ENCODE results near the gene DKKL1. TPM values are rescaled to one million over a fixed set of nuclear protein-coding genes. Genes with fewer than 3 reads are reported as not detected.

The DKKL1 gene
- total RNA-seq, 1 experiment from 2014 or later = 0.95 TPM

DNA sequence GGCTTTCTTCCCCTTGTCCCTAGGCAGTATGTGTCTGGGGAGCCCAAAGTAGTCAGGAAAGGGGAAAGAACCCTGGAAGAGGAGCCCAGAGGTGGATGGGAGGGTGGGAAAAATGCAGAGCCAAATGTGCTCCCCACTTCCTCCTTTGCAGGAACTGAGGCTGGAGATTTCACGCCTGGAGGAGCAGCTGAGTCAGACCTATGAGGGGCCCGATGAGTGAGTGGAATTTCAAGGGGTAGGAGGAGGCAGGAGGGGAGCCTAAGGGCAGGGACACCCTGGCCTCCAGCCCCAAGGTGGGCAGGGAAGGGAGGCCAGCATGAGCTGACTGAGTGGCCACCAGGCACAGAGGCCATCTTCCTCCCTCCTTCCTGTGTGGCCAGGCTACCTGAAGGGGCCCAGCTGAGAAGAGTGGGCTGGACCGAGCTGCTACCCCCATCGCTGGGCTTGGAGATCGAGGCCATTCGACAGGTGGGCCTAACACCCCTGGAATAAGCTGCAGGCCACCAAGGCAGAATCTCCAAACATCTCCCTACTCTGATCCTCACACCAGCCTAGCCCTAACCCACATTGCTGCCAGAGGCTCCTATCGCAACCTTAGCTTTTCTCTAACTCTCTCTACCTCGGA lies 45.3 kb downstream of the DKKL1 start:
- ATAC-seq = no peak
- no TSS peak for BruUV-seq (replicated peaks)
- in situ Hi-C loops (cut with HindIII; ENCODE audit: low pct_unique_long_range_greater_than_20kb, low sequenced_read_pairs) = no loop called here
- no peaks in the 10 kb centered on the region for H3K36me3 ChIP-seq (ENCODE audit: control insufficient read depth, insufficient read depth, low read length)
- no peak overlapping the region for H3K27ac ChIP-seq (ENCODE audit: low read length)
- TF ChIP-seq TCF7L2 (IDR thresholded peaks at IDR 0.05; ENCODE audit: low read depth, low read length) = no peak
- no peak for TF ChIP-seq POLR2AphosphoS5 (IDR thresholded peaks at IDR 0.05; ENCODE audit: low read depth, low read length)
- no peak for TF ChIP-seq SIN3A (IDR thresholded peaks at IDR 0.05; ENCODE audit: borderline replicate concordance, insufficient read depth, low read depth, low read length)
- TF ChIP-seq, protein P1, sequence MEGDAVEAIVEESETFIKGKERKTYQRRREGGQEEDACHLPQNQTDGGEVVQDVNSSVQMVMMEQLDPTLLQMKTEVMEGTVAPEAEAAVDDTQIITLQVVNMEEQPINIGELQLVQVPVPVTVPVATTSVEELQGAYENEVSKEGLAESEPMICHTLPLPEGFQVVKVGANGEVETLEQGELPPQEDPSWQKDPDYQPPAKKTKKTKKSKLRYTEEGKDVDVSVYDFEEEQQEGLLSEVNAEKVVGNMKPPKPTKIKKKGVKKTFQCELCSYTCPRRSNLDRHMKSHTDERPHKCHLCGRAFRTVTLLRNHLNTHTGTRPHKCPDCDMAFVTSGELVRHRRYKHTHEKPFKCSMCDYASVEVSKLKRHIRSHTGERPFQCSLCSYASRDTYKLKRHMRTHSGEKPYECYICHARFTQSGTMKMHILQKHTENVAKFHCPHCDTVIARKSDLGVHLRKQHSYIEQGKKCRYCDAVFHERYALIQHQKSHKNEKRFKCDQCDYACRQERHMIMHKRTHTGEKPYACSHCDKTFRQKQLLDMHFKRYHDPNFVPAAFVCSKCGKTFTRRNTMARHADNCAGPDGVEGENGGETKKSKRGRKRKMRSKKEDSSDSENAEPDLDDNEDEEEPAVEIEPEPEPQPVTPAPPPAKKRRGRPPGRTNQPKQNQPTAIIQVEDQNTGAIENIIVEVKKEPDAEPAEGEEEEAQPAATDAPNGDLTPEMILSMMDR (IDR thresholded peaks at IDR 0.05) = no peak
- TF ChIP-seq, protein P2, sequence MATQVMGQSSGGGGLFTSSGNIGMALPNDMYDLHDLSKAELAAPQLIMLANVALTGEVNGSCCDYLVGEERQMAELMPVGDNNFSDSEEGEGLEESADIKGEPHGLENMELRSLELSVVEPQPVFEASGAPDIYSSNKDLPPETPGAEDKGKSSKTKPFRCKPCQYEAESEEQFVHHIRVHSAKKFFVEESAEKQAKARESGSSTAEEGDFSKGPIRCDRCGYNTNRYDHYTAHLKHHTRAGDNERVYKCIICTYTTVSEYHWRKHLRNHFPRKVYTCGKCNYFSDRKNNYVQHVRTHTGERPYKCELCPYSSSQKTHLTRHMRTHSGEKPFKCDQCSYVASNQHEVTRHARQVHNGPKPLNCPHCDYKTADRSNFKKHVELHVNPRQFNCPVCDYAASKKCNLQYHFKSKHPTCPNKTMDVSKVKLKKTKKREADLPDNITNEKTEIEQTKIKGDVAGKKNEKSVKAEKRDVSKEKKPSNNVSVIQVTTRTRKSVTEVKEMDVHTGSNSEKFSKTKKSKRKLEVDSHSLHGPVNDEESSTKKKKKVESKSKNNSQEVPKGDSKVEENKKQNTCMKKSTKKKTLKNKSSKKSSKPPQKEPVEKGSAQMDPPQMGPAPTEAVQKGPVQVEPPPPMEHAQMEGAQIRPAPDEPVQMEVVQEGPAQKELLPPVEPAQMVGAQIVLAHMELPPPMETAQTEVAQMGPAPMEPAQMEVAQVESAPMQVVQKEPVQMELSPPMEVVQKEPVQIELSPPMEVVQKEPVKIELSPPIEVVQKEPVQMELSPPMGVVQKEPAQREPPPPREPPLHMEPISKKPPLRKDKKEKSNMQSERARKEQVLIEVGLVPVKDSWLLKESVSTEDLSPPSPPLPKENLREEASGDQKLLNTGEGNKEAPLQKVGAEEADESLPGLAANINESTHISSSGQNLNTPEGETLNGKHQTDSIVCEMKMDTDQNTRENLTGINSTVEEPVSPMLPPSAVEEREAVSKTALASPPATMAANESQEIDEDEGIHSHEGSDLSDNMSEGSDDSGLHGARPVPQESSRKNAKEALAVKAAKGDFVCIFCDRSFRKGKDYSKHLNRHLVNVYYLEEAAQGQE (IDR thresholded peaks at IDR 0.05; ENCODE audit: insufficient read depth in 1 of 2, low read depth in 2 of 2, low read length in 1 of 2) = no peak
- H3K4me3 ChIP-seq (ENCODE audit: low read depth in 2 of 2, low read length in 2 of 2) = no peak overlapping the region
- ChIA-PET POLR2A (no interaction called here), CTCF (interaction anchor here (0.6 kb wide), 1 partner anchor 119 kb away, joined by 5 read pairs; the partner anchor contains the start of gene RCN3)
- no peaks in the 10 kb centered on the region for H3K4me1 ChIP-seq (ENCODE audit: control insufficient read depth, insufficient read depth, low read length)
- intact Hi-C loops (cut with micrococcal nuclease; ENCODE audit: unreplicated experiment) = no loop called here
- H3K27me3 ChIP-seq (ENCODE audit: control insufficient read depth, insufficient read depth, low read length) = no peaks in the 10 kb centered on the region
- H3K9me3 ChIP-seq (ENCODE audit: control insufficient read depth, insufficient read depth, low read depth, low read length) = no peaks in the 10 kb centered on the region
- DNase-seq (ENCODE audit: low read depth, low spot score) = no peak

DNA sequence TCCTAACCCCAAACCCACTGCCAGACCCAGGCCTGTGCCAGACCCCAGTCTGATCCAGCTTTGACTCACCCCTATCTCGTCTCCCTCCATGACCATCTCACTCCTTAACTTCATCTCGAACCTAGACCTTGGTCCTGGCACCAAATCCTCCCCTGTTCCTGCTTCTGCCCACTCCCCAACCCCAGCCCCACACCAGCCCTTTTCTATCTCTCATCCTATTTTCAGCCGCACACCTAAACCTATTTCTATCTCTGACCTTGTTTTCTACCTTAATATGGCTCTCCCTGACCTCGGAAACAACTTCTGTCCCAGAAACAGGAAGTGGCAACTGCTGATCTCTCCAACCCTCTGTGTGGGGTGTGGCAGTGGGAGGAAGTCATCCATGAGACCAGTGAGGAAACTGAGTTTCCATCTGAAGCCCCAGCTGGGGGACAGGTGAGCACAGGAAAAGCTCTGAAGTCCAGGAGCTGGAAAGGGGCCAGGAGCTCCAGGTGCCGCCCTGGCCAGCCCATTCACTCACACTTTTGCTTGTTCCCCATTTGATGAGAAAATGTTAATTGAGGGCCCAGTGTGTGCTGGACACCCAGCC lies 45.9 kb downstream of the DKKL1 start:
- intact Hi-C loops (cut with micrococcal nuclease; ENCODE audit: unreplicated experiment) (no loop called here), in situ Hi-C loops (cut with HindIII; ENCODE audit: low pct_unique_long_range_greater_than_20kb, low sequenced_read_pairs) (no loop called here)
- no peak overlapping the region for H3K4me3 ChIP-seq (ENCODE audit: low read depth in 2 of 2, low read length in 2 of 2)
- ATAC-seq (no peak), DNase-seq (ENCODE audit: low read depth, low spot score) (no peak)
- TF ChIP-seq, protein P2 (IDR thresholded peaks at IDR 0.05; ENCODE audit: insufficient read depth in 1 of 2, low read depth in 2 of 2, low read length in 1 of 2) = no peak
- TF ChIP-seq, protein P1 (IDR thresholded peaks at IDR 0.05) = no peak
- TF ChIP-seq TCF7L2 (IDR thresholded peaks at IDR 0.05; ENCODE audit: low read depth, low read length) = no peak
- TF ChIP-seq SIN3A (IDR thresholded peaks at IDR 0.05; ENCODE audit: borderline replicate concordance, insufficient read depth, low read depth, low read length) = no peak
- TF ChIP-seq POLR2AphosphoS5 (IDR thresholded peaks at IDR 0.05; ENCODE audit: low read depth, low read length) = no peak
- CTCF ChIA-PET = no interaction called here
- no peaks in the 10 kb centered on the region for H3K4me1 ChIP-seq (ENCODE audit: control insufficient read depth, insufficient read depth, low read length)
- no peaks in the 10 kb centered on the region for H3K27me3 ChIP-seq (ENCODE audit: control insufficient read depth, insufficient read depth, low read length)
- no peaks in the 10 kb centered on the region for H3K9me3 ChIP-seq (ENCODE audit: control insufficient read depth, insufficient read depth, low read depth, low read length)
- H3K27ac ChIP-seq (ENCODE audit: low read length) = no peak overlapping the region
- BruUV-seq (replicated peaks) = no TSS peak
- POLR2A ChIA-PET = no interaction called here
- no peaks in the 10 kb centered on the region for H3K36me3 ChIP-seq (ENCODE audit: control insufficient read depth, insufficient read depth, low read length)

Measured in Panc1 (cell line).